H1 (cell line): ENCODE data around the gene PRSS48. TPM values are rescaled to one million over a fixed set of nuclear protein-coding genes. Genes with fewer than 3 reads are reported as not detected.
A peak's percentile ranks its signal among the peaks of the same experiment; 100 is the strongest.

Experiments used
- ASH2L ChIP-seq: fragments of 200-600, 300-600 bp; sonication (generic); IDR thresholded peaks from one replicate; pipeline ENCODE4 v1.7.1; 2017; ENCODE audit warnings: low read length
- CREB1 ChIP-seq: IDR thresholded peaks from 2 replicates; pipeline ENCODE4 v1.6.1; 2012; ENCODE audit warnings: inconsistent platforms
- JUND ChIP-seq: IDR thresholded peaks from 2 replicates; pipeline ENCODE4 v1.6.1; 2011; ENCODE audit warnings: mild to moderate bottlenecking, improper control_type of control experiment, low read length
- KDM5A ChIP-seq: fragments of 200-600 bp; IDR thresholded peaks from 2 replicates; pipeline ENCODE4 v1.7.1; 2012; ENCODE audit warnings: mild to moderate bottlenecking, low read length, inconsistent platforms, mixed read lengths
- POLR2AphosphoS5 ChIP-seq: IDR thresholded peaks from 2 replicates; pipeline ENCODE4 v1.6.1; 2011; ENCODE audit warnings: low read depth, low read length
- SAP30 ChIP-seq: fragments of 300-600 bp; sonication (generic); IDR thresholded peaks from 2 replicates; pipeline ENCODE4 v1.7.1; 2012; ENCODE audit warnings: low read length, moderate library complexity, mild to moderate bottlenecking, inconsistent platforms; ENCODE audit not compliant: insufficient read depth, insufficient replicate concordance
- SIN3A ChIP-seq, 2 experiments: IDR thresholded peaks in 1 of 2; conservative IDR thresholded peaks in 1 of 2; 2 replicates each; pipeline ENCODE4 v1.6.1; 2011 to 2012; ENCODE audit warnings: low read length in 2 of 2, improper control_type of control experiment in 1 of 2, low read depth in 1 of 2, mild to moderate bottlenecking in 1 of 2
- polyA plus RNA-seq, 7 experiments: library from polyadenylated mRNA; depleted of rRNA in 3 of 7; stranded (reverse) in 5 of 7; unstranded in 2 of 7; fragments of >200 nt in 5 of 7; fragments of 200-250 nt in 2 of 7; gene quantifications; 1 replicate in 5 of 7; 2 replicates in 1 of 7; 4 replicates in 1 of 7; pipeline versions ENCODE4 v1.2.1 to v1.2.3, GENCODE V29; 2011 to 2013; ENCODE audit warnings: missing spikeins in 2 of 7, mixed read lengths in 2 of 7
- total RNA-seq: library from RNA; stranded (reverse); fragmentation: NEBNext Ultra II Directional; extraction: Animal tissue kit (Norgen Biotek cat#: 25700); gene quantifications from 2 replicates; pipeline ENCODE4 v1.2.1, GENCODE V29; 2021
- TF ChIP-seq, protein P1 (sequence below): IDR thresholded peaks from 2 replicates; pipeline ENCODE4 v1.6.1; 2011; ENCODE audit warnings: low read depth, mild to moderate bottlenecking, low read length; ENCODE audit not compliant: insufficient read depth
- TF ChIP-seq, protein P2 (sequence below): fragments of 300-600 bp; sonication (generic); IDR thresholded peaks from 2 replicates; pipeline ENCODE4 v1.7.1; 2012; ENCODE audit warnings: low read length, moderate library complexity, mild to moderate bottlenecking, inconsistent platforms; ENCODE audit not compliant: insufficient replicate concordance

Gene PRSS48
- total and polyA plus RNA-seq, 2 of the 8 experiments (the other 6 are each of a cell fraction or from before 2014, with no cell fraction given): not detected

DNA sequence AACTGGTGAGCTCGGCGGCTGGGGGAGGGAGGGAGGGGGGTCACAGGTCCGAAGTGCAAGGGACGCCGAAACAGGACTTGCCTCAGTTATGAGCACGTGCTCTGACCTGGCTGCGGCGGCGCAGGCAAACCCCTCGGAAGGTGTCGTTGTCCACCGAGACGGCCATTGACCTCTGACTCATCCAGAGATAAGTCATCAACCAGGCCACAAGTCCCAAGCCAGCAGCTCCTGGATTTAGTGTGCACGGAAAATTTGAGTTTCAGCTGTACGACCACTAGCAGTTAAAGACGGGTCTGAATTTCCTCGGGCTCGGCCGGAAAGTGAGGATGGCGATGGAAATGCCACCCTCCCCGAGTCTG is 47.8 kb downstream of the PRSS48 start (continued):
- TF ChIP-seq, protein P1, sequence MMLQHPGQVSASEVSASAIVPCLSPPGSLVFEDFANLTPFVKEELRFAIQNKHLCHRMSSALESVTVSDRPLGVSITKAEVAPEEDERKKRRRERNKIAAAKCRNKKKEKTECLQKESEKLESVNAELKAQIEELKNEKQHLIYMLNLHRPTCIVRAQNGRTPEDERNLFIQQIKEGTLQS: no peak
- TF ChIP-seq CREB1 (0 out of 2 replicates have a peak, but pooled peaks have one; percentile 16), SIN3A (conservative IDR thresholded peaks at IDR 0.05 in 1 of 2, IDR thresholded peaks at IDR 0.05 in 1 of 2; ENCODE audit: low read depth in 1 of 2, low read length in 2 of 2) (peak in 1 of 2 experiments; percentile 18; a peak in 1 of 4 replicates), SAP30 (no peak), KDM5A (no peak), ASH2L (peak; percentile 94), POLR2AphosphoS5 (peak; percentile 88), JUND (peak; percentile 34; the same call in 1 of the 2 replicates)
- TF ChIP-seq, protein P2, sequence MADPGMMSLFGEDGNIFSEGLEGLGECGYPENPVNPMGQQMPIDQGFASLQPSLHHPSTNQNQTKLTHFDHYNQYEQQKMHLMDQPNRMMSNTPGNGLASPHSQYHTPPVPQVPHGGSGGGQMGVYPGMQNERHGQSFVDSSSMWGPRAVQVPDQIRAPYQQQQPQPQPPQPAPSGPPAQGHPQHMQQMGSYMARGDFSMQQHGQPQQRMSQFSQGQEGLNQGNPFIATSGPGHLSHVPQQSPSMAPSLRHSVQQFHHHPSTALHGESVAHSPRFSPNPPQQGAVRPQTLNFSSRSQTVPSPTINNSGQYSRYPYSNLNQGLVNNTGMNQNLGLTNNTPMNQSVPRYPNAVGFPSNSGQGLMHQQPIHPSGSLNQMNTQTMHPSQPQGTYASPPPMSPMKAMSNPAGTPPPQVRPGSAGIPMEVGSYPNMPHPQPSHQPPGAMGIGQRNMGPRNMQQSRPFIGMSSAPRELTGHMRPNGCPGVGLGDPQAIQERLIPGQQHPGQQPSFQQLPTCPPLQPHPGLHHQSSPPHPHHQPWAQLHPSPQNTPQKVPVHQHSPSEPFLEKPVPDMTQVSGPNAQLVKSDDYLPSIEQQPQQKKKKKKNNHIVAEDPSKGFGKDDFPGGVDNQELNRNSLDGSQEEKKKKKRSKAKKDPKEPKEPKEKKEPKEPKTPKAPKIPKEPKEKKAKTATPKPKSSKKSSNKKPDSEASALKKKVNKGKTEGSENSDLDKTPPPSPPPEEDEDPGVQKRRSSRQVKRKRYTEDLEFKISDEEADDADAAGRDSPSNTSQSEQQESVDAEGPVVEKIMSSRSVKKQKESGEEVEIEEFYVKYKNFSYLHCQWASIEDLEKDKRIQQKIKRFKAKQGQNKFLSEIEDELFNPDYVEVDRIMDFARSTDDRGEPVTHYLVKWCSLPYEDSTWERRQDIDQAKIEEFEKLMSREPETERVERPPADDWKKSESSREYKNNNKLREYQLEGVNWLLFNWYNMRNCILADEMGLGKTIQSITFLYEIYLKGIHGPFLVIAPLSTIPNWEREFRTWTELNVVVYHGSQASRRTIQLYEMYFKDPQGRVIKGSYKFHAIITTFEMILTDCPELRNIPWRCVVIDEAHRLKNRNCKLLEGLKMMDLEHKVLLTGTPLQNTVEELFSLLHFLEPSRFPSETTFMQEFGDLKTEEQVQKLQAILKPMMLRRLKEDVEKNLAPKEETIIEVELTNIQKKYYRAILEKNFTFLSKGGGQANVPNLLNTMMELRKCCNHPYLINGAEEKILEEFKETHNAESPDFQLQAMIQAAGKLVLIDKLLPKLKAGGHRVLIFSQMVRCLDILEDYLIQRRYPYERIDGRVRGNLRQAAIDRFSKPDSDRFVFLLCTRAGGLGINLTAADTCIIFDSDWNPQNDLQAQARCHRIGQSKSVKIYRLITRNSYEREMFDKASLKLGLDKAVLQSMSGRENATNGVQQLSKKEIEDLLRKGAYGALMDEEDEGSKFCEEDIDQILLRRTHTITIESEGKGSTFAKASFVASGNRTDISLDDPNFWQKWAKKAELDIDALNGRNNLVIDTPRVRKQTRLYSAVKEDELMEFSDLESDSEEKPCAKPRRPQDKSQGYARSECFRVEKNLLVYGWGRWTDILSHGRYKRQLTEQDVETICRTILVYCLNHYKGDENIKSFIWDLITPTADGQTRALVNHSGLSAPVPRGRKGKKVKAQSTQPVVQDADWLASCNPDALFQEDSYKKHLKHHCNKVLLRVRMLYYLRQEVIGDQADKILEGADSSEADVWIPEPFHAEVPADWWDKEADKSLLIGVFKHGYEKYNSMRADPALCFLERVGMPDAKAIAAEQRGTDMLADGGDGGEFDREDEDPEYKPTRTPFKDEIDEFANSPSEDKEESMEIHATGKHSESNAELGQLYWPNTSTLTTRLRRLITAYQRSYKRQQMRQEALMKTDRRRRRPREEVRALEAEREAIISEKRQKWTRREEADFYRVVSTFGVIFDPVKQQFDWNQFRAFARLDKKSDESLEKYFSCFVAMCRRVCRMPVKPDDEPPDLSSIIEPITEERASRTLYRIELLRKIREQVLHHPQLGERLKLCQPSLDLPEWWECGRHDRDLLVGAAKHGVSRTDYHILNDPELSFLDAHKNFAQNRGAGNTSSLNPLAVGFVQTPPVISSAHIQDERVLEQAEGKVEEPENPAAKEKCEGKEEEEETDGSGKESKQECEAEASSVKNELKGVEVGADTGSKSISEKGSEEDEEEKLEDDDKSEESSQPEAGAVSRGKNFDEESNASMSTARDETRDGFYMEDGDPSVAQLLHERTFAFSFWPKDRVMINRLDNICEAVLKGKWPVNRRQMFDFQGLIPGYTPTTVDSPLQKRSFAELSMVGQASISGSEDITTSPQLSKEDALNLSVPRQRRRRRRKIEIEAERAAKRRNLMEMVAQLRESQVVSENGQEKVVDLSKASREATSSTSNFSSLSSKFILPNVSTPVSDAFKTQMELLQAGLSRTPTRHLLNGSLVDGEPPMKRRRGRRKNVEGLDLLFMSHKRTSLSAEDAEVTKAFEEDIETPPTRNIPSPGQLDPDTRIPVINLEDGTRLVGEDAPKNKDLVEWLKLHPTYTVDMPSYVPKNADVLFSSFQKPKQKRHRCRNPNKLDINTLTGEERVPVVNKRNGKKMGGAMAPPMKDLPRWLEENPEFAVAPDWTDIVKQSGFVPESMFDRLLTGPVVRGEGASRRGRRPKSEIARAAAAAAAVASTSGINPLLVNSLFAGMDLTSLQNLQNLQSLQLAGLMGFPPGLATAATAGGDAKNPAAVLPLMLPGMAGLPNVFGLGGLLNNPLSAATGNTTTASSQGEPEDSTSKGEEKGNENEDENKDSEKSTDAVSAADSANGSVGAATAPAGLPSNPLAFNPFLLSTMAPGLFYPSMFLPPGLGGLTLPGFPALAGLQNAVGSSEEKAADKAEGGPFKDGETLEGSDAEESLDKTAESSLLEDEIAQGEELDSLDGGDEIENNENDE: no peak
